ENCODE measurements around the gene TMCC1. TPM values are rescaled to one million over a fixed set of nuclear protein-coding genes. Genes with fewer than 3 reads are reported as not detected.

Gene TMCC1
- total RNA-seq, 2 donors from 2014 or later: 41.0 to 51.1 TPM

DNA sequence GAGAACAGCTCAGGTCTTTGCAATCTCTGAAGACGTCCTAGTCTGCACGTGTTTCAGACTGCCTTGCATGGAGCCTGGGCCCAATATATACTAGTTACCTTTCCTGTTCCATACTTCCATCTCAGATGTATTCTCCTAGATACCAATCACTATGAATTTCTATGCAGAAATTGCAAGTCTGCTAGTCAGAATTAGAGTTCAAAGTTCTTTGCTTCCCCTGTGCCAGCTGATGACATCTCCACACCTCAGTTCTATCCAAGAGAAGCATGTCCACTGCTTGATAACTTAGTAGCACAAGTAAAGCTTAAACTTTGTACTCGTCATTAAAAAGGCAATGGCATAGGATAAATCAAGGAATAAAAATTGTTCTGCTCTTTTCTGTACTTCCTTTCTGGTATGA is 153.4 kb downstream of the TMCC1 start:
- no peak for DNase-seq
- H3K4me3 ChIP-seq (ENCODE audit: low read length): no peak overlapping the region
- Mint-ChIP-seq H3K9me3 (no peaks in the 10 kb centered on the region), H3K27me3 (ENCODE audit: insufficient read depth) (no peaks in the 10 kb centered on the region), H3K4me3 (no peak overlapping the region), H3K27ac (no peak overlapping the region), H3K4me1 (peaks cover 4% of the 10 kb centered on the region), H3K36me3 (ENCODE audit: low read depth) (peaks cover 4% of the 10 kb centered on the region)
- TF ChIP-seq, protein P1, sequence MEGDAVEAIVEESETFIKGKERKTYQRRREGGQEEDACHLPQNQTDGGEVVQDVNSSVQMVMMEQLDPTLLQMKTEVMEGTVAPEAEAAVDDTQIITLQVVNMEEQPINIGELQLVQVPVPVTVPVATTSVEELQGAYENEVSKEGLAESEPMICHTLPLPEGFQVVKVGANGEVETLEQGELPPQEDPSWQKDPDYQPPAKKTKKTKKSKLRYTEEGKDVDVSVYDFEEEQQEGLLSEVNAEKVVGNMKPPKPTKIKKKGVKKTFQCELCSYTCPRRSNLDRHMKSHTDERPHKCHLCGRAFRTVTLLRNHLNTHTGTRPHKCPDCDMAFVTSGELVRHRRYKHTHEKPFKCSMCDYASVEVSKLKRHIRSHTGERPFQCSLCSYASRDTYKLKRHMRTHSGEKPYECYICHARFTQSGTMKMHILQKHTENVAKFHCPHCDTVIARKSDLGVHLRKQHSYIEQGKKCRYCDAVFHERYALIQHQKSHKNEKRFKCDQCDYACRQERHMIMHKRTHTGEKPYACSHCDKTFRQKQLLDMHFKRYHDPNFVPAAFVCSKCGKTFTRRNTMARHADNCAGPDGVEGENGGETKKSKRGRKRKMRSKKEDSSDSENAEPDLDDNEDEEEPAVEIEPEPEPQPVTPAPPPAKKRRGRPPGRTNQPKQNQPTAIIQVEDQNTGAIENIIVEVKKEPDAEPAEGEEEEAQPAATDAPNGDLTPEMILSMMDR (conservative IDR thresholded peaks at IDR 0.05): no peak
- H3K27ac ChIP-seq (ENCODE audit: low read depth, low read length): no peak overlapping the region
- H3K27me3 ChIP-seq (ENCODE audit: control insufficient read depth, insufficient read depth, low read length, poor library complexity, severe bottlenecking): no peaks in the 10 kb centered on the region
- H3K9ac ChIP-seq (ENCODE audit: extremely low read depth, low read length, poor library complexity, severe bottlenecking): no peak overlapping the region
- no peaks in the 10 kb centered on the region for H3K9me3 ChIP-seq (ENCODE audit: control insufficient read depth, low read length)
- no peaks in the 10 kb centered on the region for H3K36me3 ChIP-seq (ENCODE audit: control insufficient read depth, insufficient read depth, low read length)
- no peaks in the 10 kb centered on the region for H3K4me1 ChIP-seq (ENCODE audit: control insufficient read depth, insufficient read depth, low read length)
- 90 to 96% methylated on average over 3 of the region's 3 CpGs for WGBS, 2 experiments (ENCODE audit: insufficient coverage in 1 of 2, insufficient read length in 1 of 2)

DNA sequence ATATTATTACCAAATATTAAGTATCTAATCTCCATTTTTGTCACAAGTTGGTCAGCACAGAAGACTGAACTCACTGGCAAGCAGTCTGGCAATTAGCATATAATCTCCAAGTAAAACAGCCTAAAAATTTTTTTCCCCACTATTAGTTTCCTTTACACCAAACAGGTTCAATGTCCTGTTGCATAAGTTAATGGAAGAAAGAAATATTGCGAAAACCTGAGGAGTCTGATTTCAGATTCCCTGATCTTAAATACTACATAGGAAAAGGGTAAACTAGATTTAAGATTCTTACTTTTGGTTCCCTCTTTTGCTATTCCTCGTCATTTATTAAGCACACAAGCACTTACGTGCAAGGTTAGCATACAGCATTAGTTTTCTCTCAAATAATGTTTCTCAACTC is 153.9 kb downstream of the TMCC1 start:
- no peak for DNase-seq
- TF ChIP-seq, protein P1 (conservative IDR thresholded peaks at IDR 0.05): no peak
- WGBS, 2 experiments (ENCODE audit: insufficient coverage in 1 of 2, insufficient read length in 1 of 2): 94 to 96% methylated on average over 2 to 3 of the region's 3 CpGs
- H3K9me3 Mint-ChIP-seq: no peaks in the 10 kb centered on the region
- no peaks in the 10 kb centered on the region for H3K36me3 ChIP-seq (ENCODE audit: control insufficient read depth, insufficient read depth, low read length)
- H3K4me1 Mint-ChIP-seq: peaks cover 4% of the 10 kb centered on the region
- no peaks in the 10 kb centered on the region for H3K27me3 Mint-ChIP-seq (ENCODE audit: insufficient read depth)
- no peak overlapping the region for H3K27ac Mint-ChIP-seq
- H3K4me3 Mint-ChIP-seq: no peak overlapping the region
- no peak overlapping the region for H3K9ac ChIP-seq (ENCODE audit: extremely low read depth, low read length, poor library complexity, severe bottlenecking)
- H3K36me3 Mint-ChIP-seq (ENCODE audit: low read depth): peaks cover 4% of the 10 kb centered on the region
- H3K27ac ChIP-seq (ENCODE audit: low read depth, low read length): no peak overlapping the region
- no peak overlapping the region for H3K4me3 ChIP-seq (ENCODE audit: low read length)
- no peaks in the 10 kb centered on the region for H3K9me3 ChIP-seq (ENCODE audit: control insufficient read depth, low read length)
- no peaks in the 10 kb centered on the region for H3K4me1 ChIP-seq (ENCODE audit: control insufficient read depth, insufficient read depth, low read length)
- H3K27me3 ChIP-seq (ENCODE audit: control insufficient read depth, insufficient read depth, low read length, poor library complexity, severe bottlenecking): no peaks in the 10 kb centered on the region

DNA sequence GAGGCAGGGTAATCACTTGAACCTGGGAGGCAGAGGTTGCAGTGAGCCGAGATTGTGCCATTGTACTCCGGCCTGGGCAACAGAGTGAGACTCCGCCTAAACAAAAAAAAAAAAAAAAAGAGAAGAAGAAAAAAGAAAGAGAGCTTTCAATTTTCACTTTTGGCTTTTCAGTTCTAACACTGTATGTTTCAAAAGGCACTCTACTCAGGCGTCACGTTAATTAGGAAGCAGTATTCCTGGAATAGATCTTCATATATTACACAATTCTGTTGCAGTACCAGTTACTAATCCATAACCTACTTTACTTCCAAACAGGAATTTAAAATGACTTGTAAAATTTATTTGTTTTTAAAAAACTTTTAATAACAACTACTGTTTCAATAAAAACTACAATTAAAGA is 155.3 kb downstream of the TMCC1 start:
- Histone ChIP-seq H3K9me3 (ENCODE audit: control insufficient read depth, low read length) (no peaks in the 10 kb centered on the region), H3K27me3 (ENCODE audit: control insufficient read depth, insufficient read depth, low read length, poor library complexity, severe bottlenecking) (no peaks in the 10 kb centered on the region), H3K36me3 (ENCODE audit: control insufficient read depth, insufficient read depth, low read length) (peaks cover 9% of the 10 kb centered on the region), H3K27ac (ENCODE audit: low read depth, low read length) (no peak overlapping the region), H3K4me1 (ENCODE audit: control insufficient read depth, insufficient read depth, low read length) (no peaks in the 10 kb centered on the region), H3K9ac (ENCODE audit: extremely low read depth, low read length, poor library complexity, severe bottlenecking) (no peak overlapping the region), H3K4me3 (ENCODE audit: low read length) (no peak overlapping the region)
- H3K4me3 Mint-ChIP-seq: no peak overlapping the region
- peaks cover 7% of the 10 kb centered on the region for H3K4me1 Mint-ChIP-seq
- TF ChIP-seq, protein P1 (conservative IDR thresholded peaks at IDR 0.05): no peak
- no peak overlapping the region for H3K27ac Mint-ChIP-seq
- no peak for DNase-seq
- no peaks in the 10 kb centered on the region for H3K27me3 Mint-ChIP-seq (ENCODE audit: insufficient read depth)
- WGBS, 2 experiments (ENCODE audit: insufficient coverage in 1 of 2, insufficient read length in 1 of 2): 96% methylated on average over 3 to 5 of the region's 5 CpGs
- H3K36me3 Mint-ChIP-seq (ENCODE audit: low read depth): peaks cover 6% of the 10 kb centered on the region
- H3K9me3 Mint-ChIP-seq: no peaks in the 10 kb centered on the region

Measured in endodermal cell (in vitro differentiated cells).